Measurements from ENCODE around the gene TBATA.

TBATA gene

DNA sequence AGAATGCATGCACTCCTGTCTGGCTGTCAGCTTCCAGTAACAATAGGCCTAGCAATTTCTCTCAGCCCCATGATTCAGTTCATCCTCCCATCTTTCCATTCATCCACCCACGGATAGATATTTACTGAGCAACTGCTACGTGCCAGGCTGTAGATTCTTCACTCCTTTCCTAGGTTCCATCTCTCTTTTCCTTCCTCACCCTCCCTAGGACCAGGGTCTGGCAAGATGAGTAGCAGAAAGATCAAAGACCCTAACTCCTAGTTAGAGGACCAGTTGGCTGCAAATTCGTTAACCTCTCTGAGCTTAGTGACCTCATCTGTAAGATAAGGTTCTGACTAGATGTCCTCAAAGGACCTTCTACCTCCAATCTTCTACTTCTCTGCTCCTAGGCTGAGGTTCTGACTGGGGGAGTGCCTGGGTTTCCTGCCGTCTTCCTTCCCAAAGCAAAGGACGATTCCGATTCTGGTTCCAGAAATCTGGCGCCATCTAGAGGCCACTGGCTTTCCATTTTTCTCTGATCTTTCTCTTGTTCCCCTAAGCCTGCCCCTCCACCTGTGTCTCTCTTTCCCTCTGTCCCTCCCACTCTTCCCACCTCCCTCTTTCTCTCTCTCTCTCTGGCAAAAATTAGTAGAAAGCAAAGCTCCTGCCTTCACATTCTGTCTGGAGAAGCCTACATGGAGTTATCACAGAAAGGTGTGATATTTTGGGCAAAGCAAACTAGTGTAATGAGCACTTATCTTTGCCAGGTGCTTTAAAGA lies 26.2 kb downstream of the TBATA start (continued):
- TF ChIP-seq ZNF398 (tag by site-specific recombination; IDR thresholded peaks at IDR 0.05) (no peak), ZNF670 (tag by site-specific recombination; IDR thresholded peaks at IDR 0.05; ENCODE audit: low read depth) (no peak), SCRT2 (tag by site-specific recombination; IDR thresholded peaks at IDR 0.05) (no peak), ZNF600 (tag by site-specific recombination; IDR thresholded peaks at IDR 0.05) (no peak), ZNF354C (tag by site-specific recombination; IDR thresholded peaks at IDR 0.05; ENCODE audit: borderline replicate concordance, low read depth) (no peak), ZNF677 (tag by site-specific recombination; IDR thresholded peaks at IDR 0.05) (no peak), TCF7L2 (IDR thresholded peaks at IDR 0.05; ENCODE audit: borderline replicate concordance, low read depth, low read length) (no peak; the same call in 1 of the 2 replicates), ZNF654 (tag by site-specific recombination; IDR thresholded peaks at IDR 0.05; ENCODE audit: low read depth) (peak; percentile 89), BCL11A (tag by site-specific recombination; IDR thresholded peaks at IDR 0.05; ENCODE audit: low read depth) (no peak), ZBTB21 (tag by site-specific recombination; IDR thresholded peaks at IDR 0.05) (no peak), ZNF140 (tag by site-specific recombination; IDR thresholded peaks at IDR 0.05) (0 out of 2 replicates have a peak, but pooled peaks have one; percentile 15), ZNF48 (tag by site-specific recombination; IDR thresholded peaks at IDR 0.05) (no peak)
- TF ChIP-seq, protein P1, sequence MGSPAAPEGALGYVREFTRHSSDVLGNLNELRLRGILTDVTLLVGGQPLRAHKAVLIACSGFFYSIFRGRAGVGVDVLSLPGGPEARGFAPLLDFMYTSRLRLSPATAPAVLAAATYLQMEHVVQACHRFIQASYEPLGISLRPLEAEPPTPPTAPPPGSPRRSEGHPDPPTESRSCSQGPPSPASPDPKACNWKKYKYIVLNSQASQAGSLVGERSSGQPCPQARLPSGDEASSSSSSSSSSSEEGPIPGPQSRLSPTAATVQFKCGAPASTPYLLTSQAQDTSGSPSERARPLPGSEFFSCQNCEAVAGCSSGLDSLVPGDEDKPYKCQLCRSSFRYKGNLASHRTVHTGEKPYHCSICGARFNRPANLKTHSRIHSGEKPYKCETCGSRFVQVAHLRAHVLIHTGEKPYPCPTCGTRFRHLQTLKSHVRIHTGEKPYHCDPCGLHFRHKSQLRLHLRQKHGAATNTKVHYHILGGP (tag by site-specific recombination; IDR thresholded peaks at IDR 0.05) = no peak
- TF ChIP-seq, protein P2, sequence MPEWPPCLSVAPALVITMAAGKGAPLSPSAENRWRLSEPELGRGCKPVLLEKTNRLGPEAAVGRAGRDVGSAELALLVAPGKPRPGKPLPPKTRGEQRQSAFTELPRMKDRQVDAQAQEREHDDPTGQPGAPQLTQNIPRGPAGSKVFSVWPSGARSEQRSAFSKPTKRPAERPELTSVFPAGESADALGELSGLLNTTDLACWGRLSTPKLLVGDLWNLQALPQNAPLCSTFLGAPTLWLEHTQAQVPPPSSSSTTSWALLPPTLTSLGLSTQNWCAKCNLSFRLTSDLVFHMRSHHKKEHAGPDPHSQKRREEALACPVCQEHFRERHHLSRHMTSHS (tag by site-specific recombination; IDR thresholded peaks at IDR 0.05) = no peak
- TF ChIP-seq, protein P3, sequence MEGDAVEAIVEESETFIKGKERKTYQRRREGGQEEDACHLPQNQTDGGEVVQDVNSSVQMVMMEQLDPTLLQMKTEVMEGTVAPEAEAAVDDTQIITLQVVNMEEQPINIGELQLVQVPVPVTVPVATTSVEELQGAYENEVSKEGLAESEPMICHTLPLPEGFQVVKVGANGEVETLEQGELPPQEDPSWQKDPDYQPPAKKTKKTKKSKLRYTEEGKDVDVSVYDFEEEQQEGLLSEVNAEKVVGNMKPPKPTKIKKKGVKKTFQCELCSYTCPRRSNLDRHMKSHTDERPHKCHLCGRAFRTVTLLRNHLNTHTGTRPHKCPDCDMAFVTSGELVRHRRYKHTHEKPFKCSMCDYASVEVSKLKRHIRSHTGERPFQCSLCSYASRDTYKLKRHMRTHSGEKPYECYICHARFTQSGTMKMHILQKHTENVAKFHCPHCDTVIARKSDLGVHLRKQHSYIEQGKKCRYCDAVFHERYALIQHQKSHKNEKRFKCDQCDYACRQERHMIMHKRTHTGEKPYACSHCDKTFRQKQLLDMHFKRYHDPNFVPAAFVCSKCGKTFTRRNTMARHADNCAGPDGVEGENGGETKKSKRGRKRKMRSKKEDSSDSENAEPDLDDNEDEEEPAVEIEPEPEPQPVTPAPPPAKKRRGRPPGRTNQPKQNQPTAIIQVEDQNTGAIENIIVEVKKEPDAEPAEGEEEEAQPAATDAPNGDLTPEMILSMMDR (tag by site-specific recombination; IDR thresholded peaks at IDR 0.05) = peak; percentile 63; the same call in 1 of the 2 replicates
- TF ChIP-seq, protein P4, sequence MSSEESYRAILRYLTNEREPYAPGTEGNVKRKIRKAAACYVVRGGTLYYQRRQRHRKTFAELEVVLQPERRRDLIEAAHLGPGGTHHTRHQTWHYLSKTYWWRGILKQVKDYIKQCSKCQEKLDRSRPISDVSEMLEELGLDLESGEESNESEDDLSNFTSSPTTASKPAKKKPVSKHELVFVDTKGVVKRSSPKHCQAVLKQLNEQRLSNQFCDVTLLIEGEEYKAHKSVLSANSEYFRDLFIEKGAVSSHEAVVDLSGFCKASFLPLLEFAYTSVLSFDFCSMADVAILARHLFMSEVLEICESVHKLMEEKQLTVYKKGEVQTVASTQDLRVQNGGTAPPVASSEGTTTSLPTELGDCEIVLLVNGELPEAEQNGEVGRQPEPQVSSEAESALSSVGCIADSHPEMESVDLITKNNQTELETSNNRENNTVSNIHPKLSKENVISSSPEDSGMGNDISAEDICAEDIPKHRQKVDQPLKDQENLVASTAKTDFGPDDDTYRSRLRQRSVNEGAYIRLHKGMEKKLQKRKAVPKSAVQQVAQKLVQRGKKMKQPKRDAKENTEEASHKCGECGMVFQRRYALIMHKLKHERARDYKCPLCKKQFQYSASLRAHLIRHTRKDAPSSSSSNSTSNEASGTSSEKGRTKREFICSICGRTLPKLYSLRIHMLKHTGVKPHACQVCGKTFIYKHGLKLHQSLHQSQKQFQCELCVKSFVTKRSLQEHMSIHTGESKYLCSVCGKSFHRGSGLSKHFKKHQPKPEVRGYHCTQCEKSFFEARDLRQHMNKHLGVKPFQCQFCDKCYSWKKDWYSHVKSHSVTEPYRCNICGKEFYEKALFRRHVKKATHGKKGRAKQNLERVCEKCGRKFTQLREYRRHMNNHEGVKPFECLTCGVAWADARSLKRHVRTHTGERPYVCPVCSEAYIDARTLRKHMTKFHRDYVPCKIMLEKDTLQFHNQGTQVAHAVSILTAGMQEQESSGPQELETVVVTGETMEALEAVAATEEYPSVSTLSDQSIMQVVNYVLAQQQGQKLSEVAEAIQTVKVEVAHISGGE (tag by site-specific recombination; conservative IDR thresholded peaks at IDR 0.05; ENCODE audit: low read depth) = no peak

DNA sequence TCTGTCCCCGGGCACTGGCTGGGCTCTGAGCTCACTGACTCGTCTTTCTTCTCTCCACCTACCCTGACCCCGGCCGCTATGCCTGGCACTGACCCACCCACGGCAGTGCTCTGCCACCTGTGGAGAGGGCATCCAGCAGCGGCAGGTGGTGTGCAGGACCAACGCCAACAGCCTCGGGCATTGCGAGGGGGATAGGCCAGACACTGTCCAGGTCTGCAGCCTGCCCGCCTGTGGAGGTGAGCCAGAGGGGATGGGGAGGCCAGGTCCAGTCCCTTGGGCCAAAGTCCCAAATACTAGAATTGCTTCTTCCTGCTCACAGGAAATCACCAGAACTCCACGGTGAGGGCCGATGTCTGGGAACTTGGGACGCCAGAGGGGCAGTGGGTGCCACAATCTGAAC lies 27.3 kb downstream of the TBATA start:
- no peaks in the 10 kb centered on the region for H3K36me3 ChIP-seq (ENCODE audit: control insufficient read depth in 2 of 2, insufficient read depth in 1 of 2, low read length in 2 of 2)
- no peaks in the 10 kb centered on the region for H3K4me1 ChIP-seq (ENCODE audit: control insufficient read depth, insufficient read depth, low read length)
- no peak overlapping the region for H3K4me3 ChIP-seq (ENCODE audit: low read depth, low read length)
- CTCF ChIA-PET = interaction anchor here (0.6 to 2.5 kb wide), 5 partner anchors 135 to 296 kb away, joined by 3 to 17 read pairs (median 9); no protein-coding TSS in a partner anchor
- POLR2A ChIA-PET = no interaction called here
- no peaks in the 10 kb centered on the region for H3K9me3 ChIP-seq (ENCODE audit: control insufficient read depth, insufficient read depth, low read depth, low read length)
- no peak overlapping the region for H3K27ac ChIP-seq (ENCODE audit: extremely low read depth, low read depth, low read length)
- TF ChIP-seq, protein P4 (tag by site-specific recombination; conservative IDR thresholded peaks at IDR 0.05; ENCODE audit: low read depth) = no peak
- TF ChIP-seq ZNF202 (tag by site-specific recombination; IDR thresholded peaks at IDR 0.05; ENCODE audit: borderline replicate concordance) (no peak), FEZF1 (tag by site-specific recombination; IDR thresholded peaks at IDR 0.05) (no peak), ZNF138 (tag by site-specific recombination; IDR thresholded peaks at IDR 0.05; ENCODE audit: borderline replicate concordance) (no peak), REPIN1 (tag by site-specific recombination; IDR thresholded peaks at IDR 0.05; ENCODE audit: low read depth) (no peak), ZNF785 (tag by site-specific recombination; IDR thresholded peaks at IDR 0.05) (no peak), ZNF626 (tag by site-specific recombination; IDR thresholded peaks at IDR 0.05) (no peak)
